Kidney epithelial cell (primary cell): ENCODE data around the gene UNC119B. TPM values are rescaled to one million over a fixed set of nuclear protein-coding genes. Genes with fewer than 3 reads are reported as not detected.
"Not testable (repeated sequence)": the region's sequence is repeated elsewhere in the genome, so short reads cannot be mapped to it uniquely, and the experiment has no call there.

Experiments used
- DNase-seq: peaks from one replicate; pipeline ENCODE4 v3.0.0-alpha.2; 2010; ENCODE audit warnings: low read depth
- H3K27me3 ChIP-seq: 2 replicates; pipeline ENCODE4 v1.6.0; 2011; ENCODE audit warnings: low read length; ENCODE audit not compliant: control insufficient read depth, insufficient read depth
- H3K36me3 ChIP-seq: 2 replicates; pipeline ENCODE4 v1.5.1; 2011; ENCODE audit warnings: low read length; ENCODE audit not compliant: control insufficient read depth, insufficient read depth
- H3K4me3 ChIP-seq: 2 replicates; pipeline ENCODE4 v1.5.1; 2011; ENCODE audit warnings: low read depth, mild to moderate bottlenecking, control low read depth, low read length
- total RNA-seq: library from RNA; depleted of rRNA; stranded (reverse); fragments of >200 nt; gene quantifications from 2 replicates; pipeline ENCODE4 v1.2.3, GENCODE V29; 2015
- TF ChIP-seq, protein P1 (sequence below): IDR thresholded peaks from 2 replicates; pipeline ENCODE4 v1.5.1; 2011; ENCODE audit warnings: mild to moderate bottlenecking, moderate library complexity, low read length, control low read depth, inconsistent platforms; ENCODE audit not compliant: insufficient read depth, poor library complexity, severe bottlenecking

The UNC119B gene
- total RNA-seq, 1 donor from 2014 or later: 22.8 TPM

DNA sequence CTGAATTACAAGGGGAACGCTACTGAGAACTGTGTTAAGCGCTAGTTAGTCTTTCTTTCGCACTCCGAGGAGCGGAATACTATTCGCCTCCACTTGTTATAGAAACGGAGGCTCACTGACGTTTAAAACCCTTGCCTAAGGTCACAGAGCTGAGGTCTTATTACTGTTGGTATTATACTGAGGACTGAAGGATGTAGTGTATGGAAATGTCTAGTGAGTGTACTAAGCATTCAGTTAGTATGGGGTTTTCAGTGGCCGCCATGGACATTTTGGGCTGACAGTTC is 16.2 kb downstream of the UNC119B start:
- no peak for DNase-seq
- Histone ChIP-seq H3K4me3 (no peak overlapping the region), H3K27me3 (no peaks in the 10 kb centered on the region), H3K36me3 (peaks cover 3% of the 10 kb centered on the region)
- TF ChIP-seq, protein P1, sequence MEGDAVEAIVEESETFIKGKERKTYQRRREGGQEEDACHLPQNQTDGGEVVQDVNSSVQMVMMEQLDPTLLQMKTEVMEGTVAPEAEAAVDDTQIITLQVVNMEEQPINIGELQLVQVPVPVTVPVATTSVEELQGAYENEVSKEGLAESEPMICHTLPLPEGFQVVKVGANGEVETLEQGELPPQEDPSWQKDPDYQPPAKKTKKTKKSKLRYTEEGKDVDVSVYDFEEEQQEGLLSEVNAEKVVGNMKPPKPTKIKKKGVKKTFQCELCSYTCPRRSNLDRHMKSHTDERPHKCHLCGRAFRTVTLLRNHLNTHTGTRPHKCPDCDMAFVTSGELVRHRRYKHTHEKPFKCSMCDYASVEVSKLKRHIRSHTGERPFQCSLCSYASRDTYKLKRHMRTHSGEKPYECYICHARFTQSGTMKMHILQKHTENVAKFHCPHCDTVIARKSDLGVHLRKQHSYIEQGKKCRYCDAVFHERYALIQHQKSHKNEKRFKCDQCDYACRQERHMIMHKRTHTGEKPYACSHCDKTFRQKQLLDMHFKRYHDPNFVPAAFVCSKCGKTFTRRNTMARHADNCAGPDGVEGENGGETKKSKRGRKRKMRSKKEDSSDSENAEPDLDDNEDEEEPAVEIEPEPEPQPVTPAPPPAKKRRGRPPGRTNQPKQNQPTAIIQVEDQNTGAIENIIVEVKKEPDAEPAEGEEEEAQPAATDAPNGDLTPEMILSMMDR: no peak

DNA sequence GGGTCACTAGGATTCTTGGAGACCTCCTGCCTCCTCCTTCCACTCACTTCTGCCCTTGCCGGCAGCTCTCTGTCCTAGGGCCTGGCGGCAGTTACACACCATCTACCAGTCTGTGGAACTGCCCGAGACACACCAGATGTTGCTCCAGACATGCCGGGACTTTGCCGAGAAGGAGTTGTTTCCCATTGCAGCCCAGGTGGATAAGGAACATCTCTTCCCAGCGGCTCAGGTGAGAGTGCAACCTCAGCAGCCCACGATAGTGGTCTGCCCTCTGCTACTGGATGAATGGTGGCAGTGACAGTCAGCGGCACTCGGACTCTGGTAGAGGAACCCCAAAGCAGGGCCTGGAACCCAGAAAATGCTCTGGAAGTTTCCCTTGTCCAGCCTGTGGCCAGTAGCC is 16.7 kb downstream of the UNC119B start:
- H3K4me3 ChIP-seq: no peak overlapping the region
- TF ChIP-seq, protein P1: no peak
- H3K36me3 ChIP-seq: peaks cover 3% of the 10 kb centered on the region
- DNase-seq: no peak
- H3K27me3 ChIP-seq: no peaks in the 10 kb centered on the region

- H3K4me3 ChIP-seq, H3K36me3 ChIP-seq, H3K27me3 ChIP-seq, DNase-seq: not testable (repeated sequence)
Measured at GRCh38 chr12:120732198-120732597, 21.9 kb downstream of the UNC119B start.

DNA sequence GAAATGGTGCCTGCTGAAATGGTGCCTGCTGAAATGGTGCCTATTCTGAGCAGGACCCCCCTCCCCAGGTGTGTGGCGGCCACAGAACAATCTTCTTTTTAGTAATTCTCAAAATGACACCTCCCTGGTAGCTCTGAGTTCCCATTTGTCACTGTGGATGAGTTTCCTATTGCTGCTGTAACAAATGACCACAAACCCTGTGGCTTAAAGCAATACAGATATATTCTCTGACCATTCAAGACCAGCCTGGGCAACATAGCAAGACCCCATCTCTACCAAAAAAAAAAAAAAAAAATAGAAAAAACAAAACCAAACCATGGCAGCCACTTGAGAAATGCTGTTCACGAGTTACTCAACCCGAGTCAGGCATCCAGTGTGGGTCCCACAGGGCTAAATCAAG is 23.3 kb downstream of the UNC119B start:
- no peaks in the 10 kb centered on the region for H3K36me3 ChIP-seq
- no peak for DNase-seq
- H3K27me3 ChIP-seq: no peaks in the 10 kb centered on the region
- TF ChIP-seq, protein P1: no peak
- no peak overlapping the region for H3K4me3 ChIP-seq

- TF ChIP-seq, protein P1: no peak
- H3K36me3 ChIP-seq: no peaks in the 10 kb centered on the region
- no peak overlapping the region for H3K4me3 ChIP-seq
- DNase-seq: no peak
- H3K27me3 ChIP-seq: no peaks in the 10 kb centered on the region
Measured at GRCh38 chr12:120734210-120734609, 24.0 kb downstream of the UNC119B start.

DNA sequence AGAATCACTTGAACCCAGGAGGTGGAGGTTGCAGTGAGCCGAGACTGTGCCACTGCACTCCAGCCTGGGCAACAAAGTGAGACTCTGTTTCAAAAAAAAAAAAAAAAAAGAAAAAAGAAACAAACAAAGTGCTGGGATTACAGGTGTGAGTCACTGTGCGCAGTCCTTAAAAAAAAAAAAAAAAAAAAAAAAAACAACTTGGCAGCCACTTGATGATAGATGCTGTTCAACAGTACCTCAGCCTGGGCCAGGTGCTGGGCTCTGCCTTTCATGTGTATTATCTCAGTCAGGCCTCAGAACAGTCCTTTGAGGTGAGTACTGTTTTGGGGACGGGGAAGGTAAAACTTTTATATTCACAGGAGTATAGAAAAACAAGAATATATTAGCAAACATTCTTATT is 24.9 kb downstream of the UNC119B start:
- no peaks in the 10 kb centered on the region for H3K36me3 ChIP-seq
- no peak for DNase-seq
- no peaks in the 10 kb centered on the region for H3K27me3 ChIP-seq
- H3K4me3 ChIP-seq: no peak overlapping the region
- TF ChIP-seq, protein P1: no peak
